Measurements from ENCODE around the gene PLXNA1. TPM values are rescaled to one million over a fixed set of nuclear protein-coding genes. Genes with fewer than 3 reads are reported as not detected.

The PLXNA1 gene
- total RNA-seq, 3 donors from 2014 or later (not counting 1 experiment from before 2014, with no cell fraction given), result 2.5 to 4.3 (median 2.8) TPM

DNA sequence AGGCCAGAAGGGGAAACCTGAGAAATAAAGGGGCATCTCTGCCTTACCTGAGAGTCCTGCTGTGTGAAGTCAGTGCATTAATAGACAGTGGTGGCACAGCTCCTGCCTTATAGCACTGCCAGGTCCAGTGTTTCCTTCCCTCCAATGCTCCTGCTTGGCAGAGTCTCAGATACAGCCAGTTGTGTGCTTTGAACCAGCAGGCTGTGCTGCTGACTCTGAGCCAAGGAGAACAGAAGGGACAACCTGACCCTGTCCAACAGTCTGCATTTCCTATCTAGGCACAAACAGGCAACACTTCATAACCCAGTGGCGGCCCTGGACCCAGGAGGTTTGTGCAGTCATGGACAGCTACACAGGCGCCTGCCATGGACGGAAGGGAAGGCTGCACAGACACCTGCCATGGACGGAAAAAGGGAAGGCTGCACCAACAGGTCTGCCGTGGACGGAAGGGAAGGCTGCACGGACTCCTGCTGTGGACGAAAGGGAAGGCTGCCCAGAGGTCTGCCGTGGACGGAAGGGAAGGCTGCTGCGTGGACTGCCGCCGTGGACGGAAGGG lies 33.9 kb upstream of the PLXNA1 start:
- Histone ChIP-seq H3K4me3 (ENCODE audit: low read length) (no peak overlapping the region), H3K4me1 (ENCODE audit: control insufficient read depth, insufficient read depth, low read length) (no peaks in the 10 kb centered on the region), H3K9me3 (ENCODE audit: control insufficient read depth, insufficient read depth, low read length) (no peaks in the 10 kb centered on the region), H3K36me3 (ENCODE audit: control insufficient read depth, insufficient read depth, low read length) (no peaks in the 10 kb centered on the region), H3K27ac (ENCODE audit: low read length) (no peak overlapping the region), H3K27me3 (ENCODE audit: control insufficient read depth, insufficient read depth, low read length) (no peaks in the 10 kb centered on the region)
- ATAC-seq (no peak), DNase-seq (no peak)
- Mint-ChIP-seq H3K4me1 (peaks cover 4 to 9% of the 10 kb centered on the region in 2 donors), H3K9me3 (no peaks in the 10 kb centered on the region), H3K27ac (no peak overlapping the region), H3K4me3 (no peak overlapping the region), H3K27me3 (ENCODE audit: low read depth in 2 of 2) (peaks cover 0 to 7% of the 10 kb centered on the region in 2 donors), H3K36me3 (no peaks in the 10 kb centered on the region)
- TF ChIP-seq, protein P1, sequence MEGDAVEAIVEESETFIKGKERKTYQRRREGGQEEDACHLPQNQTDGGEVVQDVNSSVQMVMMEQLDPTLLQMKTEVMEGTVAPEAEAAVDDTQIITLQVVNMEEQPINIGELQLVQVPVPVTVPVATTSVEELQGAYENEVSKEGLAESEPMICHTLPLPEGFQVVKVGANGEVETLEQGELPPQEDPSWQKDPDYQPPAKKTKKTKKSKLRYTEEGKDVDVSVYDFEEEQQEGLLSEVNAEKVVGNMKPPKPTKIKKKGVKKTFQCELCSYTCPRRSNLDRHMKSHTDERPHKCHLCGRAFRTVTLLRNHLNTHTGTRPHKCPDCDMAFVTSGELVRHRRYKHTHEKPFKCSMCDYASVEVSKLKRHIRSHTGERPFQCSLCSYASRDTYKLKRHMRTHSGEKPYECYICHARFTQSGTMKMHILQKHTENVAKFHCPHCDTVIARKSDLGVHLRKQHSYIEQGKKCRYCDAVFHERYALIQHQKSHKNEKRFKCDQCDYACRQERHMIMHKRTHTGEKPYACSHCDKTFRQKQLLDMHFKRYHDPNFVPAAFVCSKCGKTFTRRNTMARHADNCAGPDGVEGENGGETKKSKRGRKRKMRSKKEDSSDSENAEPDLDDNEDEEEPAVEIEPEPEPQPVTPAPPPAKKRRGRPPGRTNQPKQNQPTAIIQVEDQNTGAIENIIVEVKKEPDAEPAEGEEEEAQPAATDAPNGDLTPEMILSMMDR (IDR thresholded peaks at IDR 0.05), result no peak
- intact Hi-C loops (cut with micrococcal nuclease), result no loop called here
- WGBS (ENCODE audit: insufficient coverage), result 96% methylated on average over 14 of the region's 14 CpGs

DNA sequence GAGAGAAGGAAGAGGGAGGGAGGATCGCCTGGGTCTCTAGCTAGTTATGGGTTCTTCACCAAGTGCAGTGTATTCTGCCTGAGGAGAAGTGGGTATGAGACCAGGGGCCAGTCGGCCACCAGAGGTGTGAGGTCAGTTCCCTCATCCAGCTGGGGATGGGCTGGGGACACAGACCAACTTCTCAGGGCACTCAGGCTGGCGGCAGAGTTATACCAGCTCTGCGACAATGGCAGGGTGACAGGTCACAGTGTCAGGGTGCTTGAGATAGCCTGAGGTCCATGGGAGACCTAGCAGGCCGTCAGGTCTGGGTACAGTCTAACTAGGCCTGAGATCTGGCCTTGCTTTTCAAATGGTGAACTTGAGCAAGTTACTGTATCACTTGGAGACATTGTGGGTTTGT lies 31.4 kb upstream of the PLXNA1 start:
- no peak for DNase-seq
- Mint-ChIP-seq H3K27me3 (ENCODE audit: low read depth in 2 of 2) (no peaks in the 10 kb centered on the region), H3K4me3 (no peak overlapping the region), H3K27ac (no peak overlapping the region), H3K9me3 (no peaks in the 10 kb centered on the region), H3K36me3 (no peaks in the 10 kb centered on the region), H3K4me1 (peaks cover 4 to 9% of the 10 kb centered on the region in 2 donors)
- Histone ChIP-seq H3K9me3 (ENCODE audit: control insufficient read depth, insufficient read depth, low read length) (no peaks in the 10 kb centered on the region), H3K27me3 (ENCODE audit: control insufficient read depth, insufficient read depth, low read length) (no peaks in the 10 kb centered on the region), H3K4me3 (ENCODE audit: low read length) (no peak overlapping the region), H3K4me1 (ENCODE audit: control insufficient read depth, insufficient read depth, low read length) (no peaks in the 10 kb centered on the region), H3K36me3 (ENCODE audit: control insufficient read depth, insufficient read depth, low read length) (no peaks in the 10 kb centered on the region), H3K27ac (ENCODE audit: low read length) (no peak overlapping the region)
- intact Hi-C loops (cut with micrococcal nuclease), result no loop called here
- TF ChIP-seq, protein P1 (IDR thresholded peaks at IDR 0.05), result no peak
- ATAC-seq, result no peak
- 86% methylated on average over 5 of the region's 5 CpGs for WGBS (ENCODE audit: insufficient coverage)

GRCh38 chr3:126952261-126952982 lies 30.5 kb upstream of the PLXNA1 start:
- TF ChIP-seq, protein P1 (IDR thresholded peaks at IDR 0.05), result no peak
- intact Hi-C loops (cut with micrococcal nuclease), result no loop called here

More at GRCh38 chr3:126952261-126952982, 30.5 kb upstream of the PLXNA1 start:
- H3K36me3 ChIP-seq (ENCODE audit: control insufficient read depth, insufficient read depth, low read length), result no peaks in the 10 kb centered on the region
- H3K4me1 ChIP-seq (ENCODE audit: control insufficient read depth, insufficient read depth, low read length), result no peaks in the 10 kb centered on the region
- ATAC-seq (no peak), DNase-seq (no peak)
- Mint-ChIP-seq H3K9me3 (no peaks in the 10 kb centered on the region), H3K27ac (no peak overlapping the region), H3K4me1 (peaks cover under 1 to 4% of the 10 kb centered on the region in 2 donors), H3K4me3 (no peak overlapping the region), H3K36me3 (no peaks in the 10 kb centered on the region), H3K27me3 (ENCODE audit: low read depth in 2 of 2) (no peaks in the 10 kb centered on the region)
- no peaks in the 10 kb centered on the region for H3K9me3 ChIP-seq (ENCODE audit: control insufficient read depth, insufficient read depth, low read length)
- H3K4me3 ChIP-seq (ENCODE audit: low read length), result no peak overlapping the region
- H3K27me3 ChIP-seq (ENCODE audit: control insufficient read depth, insufficient read depth, low read length), result no peaks in the 10 kb centered on the region
- no peak overlapping the region for H3K27ac ChIP-seq (ENCODE audit: low read length)
- WGBS (ENCODE audit: insufficient coverage), result 94% methylated on average over 10 of the region's 10 CpGs
